Spleen (tissue), 7 donors: ENCODE data around the gene DTWD1.

Experiments
- POLR2AphosphoS5 ChIP-seq, 3 donors: sonication (generic); formaldehyde crosslinking; IDR thresholded peaks; one replicate each; pipeline ENCODE4 v1.5.1; 2017; ENCODE audit warnings: antibody characterized with exemption in 3 of 3
- TF ChIP-seq, protein P1 (sequence below), 11 experiments: fragments of 200-600 bp in 7 of 11; fragments of 450-650 bp in 4 of 11; sonication (generic) in 4 of 11; IDR thresholded peaks in 8 of 11; conservative IDR thresholded peaks in 3 of 11; 1 replicate in 7 of 11; 2 replicates in 4 of 11; pipeline versions ENCODE4 v1.4.0 to v1.8.0; 2016 to 2021; ENCODE audit warnings: antibody characterized with exemption in 11 of 11, inconsistent platforms in 4 of 11, mild to moderate bottlenecking in 1 of 11
- donor health status: DM: no; HTN: no; CAD: no; lungs with moderate emphysema.
- donor health status: DM: no; HTN: no; CAD: no.
- donor health status: DM: no; HTN: no; CAD: no.

DNA sequence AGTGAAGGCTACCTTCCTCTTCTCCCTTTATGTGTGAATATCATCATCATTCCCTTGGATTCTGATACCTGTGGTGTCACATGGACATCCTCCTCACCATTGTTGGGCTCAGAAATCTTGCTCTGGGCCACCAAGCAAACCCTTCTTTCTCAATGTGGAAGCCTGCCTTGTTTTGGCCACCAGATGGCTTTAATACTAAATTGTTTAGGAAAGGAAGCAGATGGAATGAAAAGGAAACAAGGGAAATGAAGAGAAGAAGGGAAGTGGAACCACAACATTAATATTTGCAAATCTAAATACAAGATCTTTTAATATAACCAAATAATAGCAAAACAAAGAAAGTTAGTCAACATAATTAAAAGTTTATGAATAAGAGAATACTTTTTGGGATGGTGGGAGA lies 14.3 kb upstream of the DTWD1 start:
- TF ChIP-seq, protein P1, sequence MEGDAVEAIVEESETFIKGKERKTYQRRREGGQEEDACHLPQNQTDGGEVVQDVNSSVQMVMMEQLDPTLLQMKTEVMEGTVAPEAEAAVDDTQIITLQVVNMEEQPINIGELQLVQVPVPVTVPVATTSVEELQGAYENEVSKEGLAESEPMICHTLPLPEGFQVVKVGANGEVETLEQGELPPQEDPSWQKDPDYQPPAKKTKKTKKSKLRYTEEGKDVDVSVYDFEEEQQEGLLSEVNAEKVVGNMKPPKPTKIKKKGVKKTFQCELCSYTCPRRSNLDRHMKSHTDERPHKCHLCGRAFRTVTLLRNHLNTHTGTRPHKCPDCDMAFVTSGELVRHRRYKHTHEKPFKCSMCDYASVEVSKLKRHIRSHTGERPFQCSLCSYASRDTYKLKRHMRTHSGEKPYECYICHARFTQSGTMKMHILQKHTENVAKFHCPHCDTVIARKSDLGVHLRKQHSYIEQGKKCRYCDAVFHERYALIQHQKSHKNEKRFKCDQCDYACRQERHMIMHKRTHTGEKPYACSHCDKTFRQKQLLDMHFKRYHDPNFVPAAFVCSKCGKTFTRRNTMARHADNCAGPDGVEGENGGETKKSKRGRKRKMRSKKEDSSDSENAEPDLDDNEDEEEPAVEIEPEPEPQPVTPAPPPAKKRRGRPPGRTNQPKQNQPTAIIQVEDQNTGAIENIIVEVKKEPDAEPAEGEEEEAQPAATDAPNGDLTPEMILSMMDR (IDR thresholded peaks at IDR 0.05 in 8 of 11, conservative IDR thresholded peaks at IDR 0.05 in 3 of 11) = no peak
- TF ChIP-seq POLR2AphosphoS5 (IDR thresholded peaks at IDR 0.05) = no peak
